Gastrocnemius medialis (tissue), 4 donors: ENCODE results near the gene LEKR1.

Experiments
- CTCF ChIP-seq, 5 experiments: fragments of 450-650 bp in 3 of 5; fragments of 200-600 bp in 2 of 5; sonication (generic) in 2 of 5; IDR thresholded peaks in 4 of 5; conservative IDR thresholded peaks in 1 of 5; 1 replicate in 4 of 5; 2 replicates in 1 of 5; pipeline ENCODE4 v1.5.1; 2016 to 2019; ENCODE audit warnings: antibody characterized with exemption in 5 of 5, mild to moderate bottlenecking in 3 of 5, moderate library complexity in 3 of 5
- POLR2A ChIP-seq, 2 donors: fragments of 450-650 bp; IDR thresholded peaks; one replicate each; pipeline ENCODE4 v1.6.1; 2017; ENCODE audit warnings: antibody characterized with exemption in 2 of 2, mild to moderate bottlenecking in 2 of 2, moderate library complexity in 2 of 2

- TF ChIP-seq CTCF (IDR thresholded peaks at IDR 0.05 in 4 of 5, conservative IDR thresholded peaks at IDR 0.05 in 1 of 5) (no peak), POLR2A (IDR thresholded peaks at IDR 0.05) (no peak)
These were observed 33.2 kb upstream of the LEKR1 start for GRCh38 chr3:156792945-156793344.
